Stimulated activated CD8-positive, alpha-beta memory T cell treated with anti-CD3 and anti-CD28 coated beads, Interleukin-15, amount 100 ng/mL, for 48 hours (primary cell): Measurements from ENCODE around the gene YPEL2.
"Not testable (repeated sequence)": the region's sequence is repeated elsewhere in the genome, so short reads cannot be mapped to it uniquely, and the experiment has no call there.

Experiments used
- DNase-seq, 2 donors: peaks; one replicate each; pipeline ENCODE4 v3.0.0-alpha.2; 2020; ENCODE audit warnings: low read depth in 2 of 2

Gene YPEL2, protein sequence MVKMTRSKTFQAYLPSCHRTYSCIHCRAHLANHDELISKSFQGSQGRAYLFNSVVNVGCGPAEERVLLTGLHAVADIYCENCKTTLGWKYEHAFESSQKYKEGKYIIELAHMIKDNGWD

DNA sequence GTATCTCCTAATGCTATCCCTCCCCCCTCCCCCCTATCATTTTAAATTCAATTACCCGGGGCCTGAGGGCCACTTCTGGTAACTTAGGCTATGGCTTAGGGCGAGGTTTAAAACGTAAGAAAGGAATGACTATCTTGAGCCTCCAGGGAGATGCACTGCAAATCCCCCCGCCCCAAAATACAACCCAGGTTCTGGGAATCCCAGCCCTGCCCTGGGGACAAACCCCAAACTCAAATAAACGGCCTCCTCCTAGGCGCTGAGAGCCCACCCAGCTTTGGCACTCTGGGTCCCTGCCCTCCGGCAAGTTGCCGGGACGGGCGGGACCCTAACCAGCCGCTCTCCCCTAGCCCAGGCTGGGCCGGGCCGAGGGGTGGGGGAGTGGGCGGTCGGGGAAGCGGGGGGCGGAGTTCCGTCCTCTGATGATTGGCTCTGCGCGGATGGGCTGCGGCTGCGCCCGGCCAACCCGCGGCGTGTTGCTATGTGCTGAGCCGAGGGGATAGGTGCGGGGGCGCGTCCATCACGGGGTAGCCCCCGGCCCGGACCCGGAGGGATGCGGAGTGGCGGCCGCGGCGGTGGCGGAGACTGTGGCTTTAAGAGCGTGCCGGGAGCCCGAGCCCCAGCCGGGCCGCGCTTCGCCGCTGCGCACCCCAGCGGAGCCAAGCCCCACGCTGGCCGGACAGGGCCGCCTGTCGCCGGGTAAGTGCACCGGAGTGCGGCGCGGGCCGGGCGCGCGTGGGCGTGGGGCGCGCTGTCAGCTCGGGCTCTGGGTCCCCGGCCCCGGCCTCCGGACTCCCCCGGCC, at the start of gene YPEL2:
TSS of gene YPEL2 (plus strand) at position 527 of the 800 bp plus-strand sequence. CDS start 21,755 bp downstream, outside the sequence.
- DNase-seq = peak; percentile 82 to 86

DNA sequence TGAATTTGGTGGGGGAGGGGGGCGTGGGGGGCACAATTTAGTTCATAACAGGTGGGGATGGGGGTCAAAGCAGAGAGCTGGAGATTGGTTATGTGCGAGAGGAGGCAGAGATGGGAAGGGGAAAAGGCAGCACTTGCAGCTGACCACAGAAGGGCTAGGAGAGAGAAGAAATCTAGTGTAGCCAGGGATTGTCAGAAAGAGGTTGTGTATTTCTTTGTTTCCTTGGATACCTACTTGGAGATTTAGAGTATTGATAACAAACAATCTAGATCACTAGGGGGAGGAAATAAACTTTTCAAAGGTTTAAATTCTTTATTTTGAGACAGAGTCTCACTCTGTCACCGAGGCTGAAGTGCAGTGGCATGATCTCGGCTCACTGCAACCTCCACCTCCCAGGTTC, 47.1 kb upstream of the YPEL2 start:
- no peak for DNase-seq

DNA sequence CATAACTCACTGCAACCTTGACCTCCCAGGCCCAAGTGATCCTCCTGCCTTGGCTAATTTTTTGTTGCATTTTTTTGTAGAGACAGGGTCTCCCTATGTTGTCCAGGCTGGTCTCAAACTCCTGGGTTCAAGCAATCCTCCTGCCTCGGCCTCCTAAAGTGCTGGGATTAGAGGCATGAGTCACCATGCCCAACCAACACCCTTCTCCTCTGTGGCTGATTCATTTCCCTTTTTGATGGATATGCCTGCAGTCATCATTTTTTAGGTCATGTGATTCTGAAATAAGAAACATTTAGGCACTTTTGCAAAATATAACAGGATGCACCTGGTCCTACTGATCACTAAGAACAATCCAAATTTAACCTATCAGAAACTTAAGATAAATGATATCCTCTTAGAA, 44.0 kb upstream of the YPEL2 start:
- no peak for DNase-seq

DNA sequence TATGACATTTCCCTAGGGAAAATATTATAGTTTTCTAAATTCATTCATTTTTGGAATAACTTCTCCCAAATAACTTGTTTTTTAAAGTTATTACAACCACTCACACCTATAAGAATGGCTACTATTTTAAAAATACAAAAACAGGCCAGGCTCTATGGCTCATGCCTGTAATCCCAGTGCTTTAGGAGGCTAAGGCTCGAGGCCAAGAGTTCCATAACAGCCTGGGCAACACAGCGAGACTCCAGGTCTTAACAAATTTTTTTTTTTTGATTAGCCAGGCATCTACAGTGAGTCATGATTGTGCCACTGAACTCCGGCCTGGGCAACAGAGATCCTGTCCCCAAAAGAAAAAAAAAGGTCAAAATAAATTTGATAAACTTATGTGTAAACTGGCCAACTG, 43.6 kb upstream of the YPEL2 start:
- no peak for DNase-seq

DNA sequence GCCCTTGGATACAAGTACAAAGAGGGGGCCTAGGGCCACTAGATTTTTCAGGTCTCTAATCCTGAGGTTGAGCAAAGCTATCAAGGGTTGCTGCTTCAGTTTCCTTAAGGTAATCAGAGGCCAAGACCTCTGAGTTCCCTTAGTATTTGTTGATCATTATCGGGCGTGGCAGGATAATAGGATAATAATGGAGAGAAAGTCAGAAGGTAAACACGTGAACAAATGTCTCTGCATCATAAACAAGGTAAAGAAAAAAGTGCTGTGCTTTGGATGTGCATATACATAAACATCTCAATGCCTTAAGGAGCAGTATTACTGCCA, 41.5 kb upstream of the YPEL2 start:
- no peak for DNase-seq

DNA sequence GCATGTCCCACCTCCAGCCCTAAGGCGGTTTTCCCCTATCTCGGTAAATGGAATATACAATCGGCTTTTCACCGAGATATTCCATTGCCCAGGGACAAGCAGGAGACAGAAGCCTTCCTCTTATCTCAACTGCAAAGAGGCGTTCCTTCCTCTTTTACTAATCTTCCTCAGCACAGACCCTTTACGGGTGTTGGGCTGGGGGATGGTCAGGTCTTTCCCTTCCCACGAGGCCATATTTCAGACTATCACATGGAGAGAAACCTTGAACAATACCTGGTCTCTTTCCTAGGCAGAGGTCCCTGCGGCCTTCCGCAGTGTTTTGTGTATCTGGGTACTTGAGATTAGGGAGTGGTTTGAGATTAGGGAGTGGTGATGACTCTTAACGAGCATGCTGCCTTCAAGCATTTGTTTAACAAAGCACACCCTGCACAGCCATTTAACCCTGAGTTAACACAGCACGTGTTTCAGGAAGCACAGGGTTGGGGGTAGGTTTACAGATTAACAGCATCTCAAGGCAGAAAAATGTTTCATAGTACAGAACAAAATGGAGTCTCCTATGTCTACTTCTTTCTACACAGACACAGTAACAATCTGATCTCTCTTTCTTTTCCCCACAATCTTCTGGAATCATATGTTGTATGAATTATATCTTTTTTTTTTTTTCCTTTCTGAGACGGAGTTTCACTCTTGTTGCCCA, 41.0 kb upstream of the YPEL2 start:
- DNase-seq = not testable (repeated sequence)

DNA sequence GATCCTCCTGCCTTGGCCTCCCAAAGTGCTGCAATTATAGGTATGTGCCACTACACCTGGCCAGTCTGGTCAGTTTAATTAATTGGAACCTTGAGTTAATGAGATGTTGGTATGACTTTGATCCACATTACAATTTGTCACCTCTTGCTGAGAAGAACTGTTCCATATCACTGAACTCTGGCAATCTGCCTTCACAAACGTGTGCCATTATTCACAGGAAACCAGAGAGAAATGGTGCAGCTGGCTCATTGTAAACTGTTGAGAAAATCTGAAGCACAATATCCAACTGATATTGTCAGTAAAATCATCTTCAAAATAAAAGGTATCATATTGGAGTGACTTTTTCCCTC, 39.3 kb upstream of the YPEL2 start:
- no peak for DNase-seq

DNA sequence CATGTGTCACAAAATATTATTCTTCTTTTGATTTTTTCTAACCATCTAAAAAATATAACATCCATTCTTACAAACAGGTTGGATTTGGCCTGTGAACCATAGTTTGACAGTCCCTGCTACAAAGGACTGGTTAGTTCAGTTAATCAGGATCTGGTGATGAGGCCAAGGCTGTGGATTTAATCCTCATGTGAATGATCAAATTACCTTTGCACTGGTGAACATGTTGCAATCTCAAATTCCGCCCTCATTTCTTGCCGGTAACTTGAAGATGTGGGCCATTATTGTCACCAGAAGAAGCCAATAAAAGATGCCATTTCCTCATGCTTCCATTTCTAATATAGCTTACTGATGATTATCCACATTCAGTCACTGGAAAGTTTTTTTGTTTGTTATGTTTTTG, 35.3 kb upstream of the YPEL2 start:
- no peak for DNase-seq

DNA sequence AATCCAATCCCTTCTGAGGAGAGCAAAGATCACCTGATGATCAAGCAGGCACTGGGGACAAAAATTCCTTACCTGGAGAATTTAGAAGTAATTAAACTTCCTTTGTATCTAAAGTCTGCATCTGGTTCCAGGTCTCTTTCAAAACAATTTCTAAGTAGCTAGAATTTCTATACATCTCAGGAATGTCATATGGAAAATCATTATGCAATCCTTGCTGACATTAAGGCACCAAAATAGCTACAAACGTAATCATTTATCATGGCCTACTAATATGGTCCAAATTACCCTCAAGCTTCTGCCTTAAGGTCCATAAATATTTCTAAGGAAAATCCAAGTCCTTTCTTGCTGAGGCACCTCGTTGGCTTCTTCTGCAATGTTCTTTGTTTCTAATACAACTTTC, 32.9 kb upstream of the YPEL2 start:
- no peak for DNase-seq

DNA sequence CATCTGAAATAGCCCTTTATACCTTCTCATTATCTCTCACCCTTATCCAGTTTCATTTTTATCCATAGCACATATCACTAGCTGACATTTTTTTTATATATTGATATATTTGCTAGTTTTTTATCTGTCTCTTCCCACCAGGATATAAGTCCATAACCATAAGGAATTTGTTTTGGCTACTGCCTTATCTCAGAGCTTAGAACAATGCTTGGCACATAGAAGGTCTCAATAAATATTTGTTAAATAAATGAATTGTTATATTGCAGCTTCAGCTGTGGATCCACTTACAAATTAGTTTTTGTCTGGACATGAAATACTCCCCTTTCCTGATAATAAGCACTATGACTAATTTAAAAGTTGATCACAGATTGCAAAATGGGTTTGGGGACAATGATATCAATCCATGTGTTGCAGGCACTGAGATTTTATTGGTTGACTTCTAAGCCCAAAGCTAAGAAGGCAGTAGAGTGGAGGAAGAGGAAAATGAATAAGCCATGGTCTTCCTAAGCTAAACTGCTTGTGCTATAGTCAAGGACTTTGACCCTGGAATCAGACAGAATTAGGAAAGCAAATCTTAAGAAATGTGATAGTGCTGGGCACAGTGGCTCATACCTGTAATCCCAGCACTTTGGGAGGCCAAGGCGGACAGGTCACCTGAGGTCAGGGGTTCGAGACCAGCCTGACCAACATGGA, 31.9 kb upstream of the YPEL2 start:
- DNase-seq = no peak

DNA sequence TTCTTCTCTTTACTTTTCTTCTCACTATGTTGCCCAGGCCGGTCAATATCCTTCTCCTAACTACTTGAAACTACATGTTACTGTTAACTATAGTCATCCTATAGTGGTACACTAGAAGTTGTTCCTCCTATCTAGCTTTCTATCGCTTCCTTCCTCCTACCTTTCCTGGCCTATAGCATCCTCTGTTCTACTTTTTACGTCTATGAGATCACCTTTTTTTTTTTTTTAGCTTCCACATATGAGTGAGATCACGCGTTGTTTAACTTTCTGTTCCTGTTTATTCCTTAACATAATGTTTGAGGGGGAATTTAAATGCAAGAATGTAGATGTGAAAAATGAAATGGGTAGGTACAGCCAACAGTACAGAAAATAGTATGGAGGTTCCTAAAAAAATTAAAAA, 30.5 kb upstream of the YPEL2 start:
- DNase-seq = no peak

DNA sequence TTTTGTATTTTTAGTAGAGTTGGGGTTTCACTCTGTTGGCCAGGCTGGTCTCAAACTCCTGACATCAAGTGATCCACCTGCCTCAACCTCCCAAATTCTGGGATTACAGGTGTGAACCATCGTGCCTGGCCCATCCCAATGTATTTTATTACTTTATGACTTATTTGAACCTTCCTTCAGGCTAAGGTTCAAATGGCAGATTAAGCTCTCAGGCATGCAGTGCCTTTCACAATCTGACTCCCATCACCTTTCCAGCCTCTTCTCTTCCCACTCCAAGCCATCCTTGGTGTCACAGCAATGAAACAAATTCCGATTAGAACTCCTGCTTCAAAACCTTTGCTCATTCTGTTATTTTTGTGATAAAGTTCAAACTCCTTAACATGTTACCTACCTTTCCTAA, 26.6 kb upstream of the YPEL2 start:
- no peak for DNase-seq

DNA sequence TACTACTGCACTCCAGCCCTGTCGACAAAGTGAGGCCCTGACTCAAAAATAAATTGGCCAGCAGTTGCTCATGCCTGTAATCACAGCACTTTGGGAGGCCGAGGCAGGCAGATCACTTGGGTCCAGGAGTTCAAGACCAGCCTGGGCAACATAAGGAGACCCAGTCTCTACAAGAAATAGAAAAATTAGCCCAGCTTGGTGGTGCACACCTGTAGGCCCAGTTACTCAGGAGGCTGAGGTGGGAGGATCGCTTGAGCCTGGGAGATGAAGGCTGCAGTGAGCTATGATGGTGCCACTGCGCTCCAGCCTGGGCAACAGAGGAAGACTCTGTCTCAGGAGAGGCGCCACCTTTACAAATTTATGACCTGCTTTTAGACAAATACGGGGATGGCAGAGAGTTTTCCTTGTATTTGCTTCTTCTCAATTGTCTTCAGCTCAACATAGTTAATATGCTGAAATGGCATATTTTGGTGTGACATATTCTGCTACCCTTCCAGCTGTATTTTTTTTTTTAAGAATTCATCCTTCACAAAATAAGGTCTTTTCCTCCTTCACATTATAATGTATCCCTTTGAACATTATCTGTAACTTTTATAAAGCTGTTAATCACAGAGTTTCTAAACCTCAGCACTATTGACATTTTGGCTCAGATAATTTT, 21.1 kb upstream of the YPEL2 start:
- DNase-seq = no peak

DNA sequence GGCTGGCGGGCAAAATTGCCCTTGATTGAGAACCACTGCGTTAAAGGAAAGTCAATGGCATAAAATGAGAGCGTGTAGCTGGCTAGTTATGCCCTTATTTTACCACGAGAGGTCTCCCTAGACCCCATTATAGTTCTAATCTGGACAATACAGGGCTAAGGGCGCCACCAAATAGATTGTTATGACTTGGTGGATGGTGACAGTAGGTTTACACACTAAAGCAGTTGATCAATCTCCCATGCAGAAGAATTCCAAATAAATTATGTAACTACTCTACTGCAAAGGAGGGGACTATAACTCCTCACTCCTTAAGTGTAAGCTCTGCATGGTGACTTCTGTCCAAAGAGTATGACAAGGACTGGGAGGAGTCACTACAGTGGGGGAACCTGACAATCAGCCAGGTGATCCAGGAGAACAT, 20.4 kb upstream of the YPEL2 start:
- DNase-seq = no peak

DNA sequence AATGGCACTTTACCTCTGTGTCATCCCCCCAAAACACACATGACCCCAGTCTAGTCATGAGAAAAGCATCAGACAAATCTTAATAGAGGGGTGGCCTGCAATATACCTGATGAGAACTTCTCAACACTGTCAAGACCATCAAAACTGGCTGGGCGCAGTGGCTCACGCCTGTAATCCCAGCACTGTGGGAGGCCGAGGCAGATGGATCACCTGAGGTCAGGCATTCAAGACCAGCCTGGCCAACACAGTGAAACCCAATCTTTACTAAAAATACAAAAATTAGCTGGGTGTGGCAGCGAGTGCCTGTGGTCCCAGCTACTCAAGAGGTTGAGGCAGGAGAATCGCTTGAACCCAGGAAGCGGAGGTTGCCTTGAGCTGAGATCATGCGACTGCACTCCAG, 19.9 kb upstream of the YPEL2 start:
- DNase-seq = not testable (repeated sequence)

DNA sequence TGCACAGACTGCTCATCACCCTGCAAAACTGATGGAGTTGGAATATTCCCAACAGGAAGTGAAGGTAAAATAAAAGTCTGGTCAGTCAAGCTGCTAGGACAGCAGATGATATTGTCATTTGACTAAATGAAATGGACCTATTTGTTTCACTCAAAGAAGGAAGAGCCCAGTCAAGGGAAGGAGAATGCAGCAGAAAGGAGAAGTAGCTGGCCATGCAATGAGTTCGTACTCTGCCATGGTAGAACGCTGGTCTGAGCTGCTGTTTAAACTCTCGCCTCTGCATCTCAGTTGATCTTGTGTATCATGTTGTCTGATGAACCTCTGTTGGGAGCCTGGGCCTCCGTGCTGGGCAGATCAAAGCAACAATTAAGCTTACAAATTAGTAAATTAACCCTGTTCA, 15.6 kb upstream of the YPEL2 start:
- DNase-seq = no peak

DNA sequence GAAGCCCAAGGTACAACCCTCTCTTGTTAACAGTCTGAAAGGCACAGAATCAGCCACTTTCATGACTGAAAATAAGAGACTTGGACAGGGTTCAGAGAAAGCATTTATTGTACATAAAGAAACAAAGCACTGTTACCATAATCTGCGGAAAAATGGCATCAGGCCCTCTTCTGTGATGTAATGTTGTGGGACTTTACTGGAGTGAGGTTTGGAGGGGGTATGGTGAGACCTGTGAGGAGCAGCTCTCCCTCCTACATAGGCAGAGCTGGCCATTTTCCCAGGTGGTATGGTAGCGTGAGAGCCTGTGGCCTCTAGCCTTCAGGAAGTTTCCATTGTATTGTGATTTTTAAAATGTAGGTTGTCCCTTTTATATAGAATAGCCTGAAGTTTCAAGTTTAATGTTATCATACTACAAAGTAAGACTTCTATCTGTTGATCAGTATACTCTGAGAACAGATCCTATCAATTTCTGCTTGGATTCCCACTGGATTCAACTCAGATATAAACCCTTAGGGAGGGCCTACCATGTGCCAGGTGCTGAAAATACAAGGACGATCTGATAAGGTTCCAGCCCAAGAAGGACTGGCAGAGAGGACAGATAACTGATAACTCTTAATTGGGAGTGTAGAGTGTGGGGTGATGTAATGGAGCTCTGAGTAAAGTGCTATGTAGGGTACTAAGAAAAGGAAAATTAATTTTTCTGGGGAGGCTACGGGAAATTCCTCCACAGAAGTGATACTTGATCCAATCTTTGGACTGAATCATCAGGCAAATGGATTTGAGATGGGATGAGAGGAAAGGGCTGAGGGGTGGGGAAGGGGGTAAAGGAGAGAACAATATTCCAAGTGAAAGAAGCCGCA, 4.1 kb upstream of the YPEL2 start:
- no peak for DNase-seq

DNA sequence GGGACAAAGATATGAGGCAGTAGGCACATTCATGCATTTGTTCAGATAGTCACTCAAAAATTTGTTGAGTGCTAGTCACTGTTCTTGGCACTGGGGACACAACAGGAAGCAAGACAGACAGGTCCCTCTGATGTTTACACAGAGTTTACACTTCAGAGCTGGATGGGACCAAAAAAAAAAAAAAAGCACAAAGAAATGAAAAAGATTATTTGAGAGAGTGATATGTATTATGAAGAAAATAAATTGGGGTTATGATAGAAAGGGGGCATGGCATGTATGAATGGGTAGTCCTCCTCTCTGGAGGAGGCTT, 3.5 kb upstream of the YPEL2 start:
- DNase-seq = no peak

DNA sequence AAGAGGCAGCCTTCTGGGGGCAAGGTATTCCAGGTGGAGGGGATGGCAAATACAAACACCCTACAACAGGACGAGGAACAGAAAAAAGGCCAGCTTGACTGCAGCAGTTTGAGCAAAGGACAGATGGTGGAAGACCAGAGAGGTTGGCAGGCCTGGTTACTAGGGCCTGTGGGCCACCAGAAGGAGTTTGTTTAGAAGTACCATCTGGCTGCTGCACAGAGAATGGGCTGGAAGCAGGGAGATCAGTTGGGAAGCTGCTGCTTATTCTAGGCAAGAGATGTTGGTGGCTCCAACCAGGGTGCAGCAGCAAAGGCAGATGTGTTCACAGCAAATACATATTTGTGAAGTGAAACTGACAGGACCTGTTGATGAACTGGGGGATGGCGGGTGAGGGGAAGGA, 2.9 kb upstream of the YPEL2 start:
- no peak for DNase-seq

DNA sequence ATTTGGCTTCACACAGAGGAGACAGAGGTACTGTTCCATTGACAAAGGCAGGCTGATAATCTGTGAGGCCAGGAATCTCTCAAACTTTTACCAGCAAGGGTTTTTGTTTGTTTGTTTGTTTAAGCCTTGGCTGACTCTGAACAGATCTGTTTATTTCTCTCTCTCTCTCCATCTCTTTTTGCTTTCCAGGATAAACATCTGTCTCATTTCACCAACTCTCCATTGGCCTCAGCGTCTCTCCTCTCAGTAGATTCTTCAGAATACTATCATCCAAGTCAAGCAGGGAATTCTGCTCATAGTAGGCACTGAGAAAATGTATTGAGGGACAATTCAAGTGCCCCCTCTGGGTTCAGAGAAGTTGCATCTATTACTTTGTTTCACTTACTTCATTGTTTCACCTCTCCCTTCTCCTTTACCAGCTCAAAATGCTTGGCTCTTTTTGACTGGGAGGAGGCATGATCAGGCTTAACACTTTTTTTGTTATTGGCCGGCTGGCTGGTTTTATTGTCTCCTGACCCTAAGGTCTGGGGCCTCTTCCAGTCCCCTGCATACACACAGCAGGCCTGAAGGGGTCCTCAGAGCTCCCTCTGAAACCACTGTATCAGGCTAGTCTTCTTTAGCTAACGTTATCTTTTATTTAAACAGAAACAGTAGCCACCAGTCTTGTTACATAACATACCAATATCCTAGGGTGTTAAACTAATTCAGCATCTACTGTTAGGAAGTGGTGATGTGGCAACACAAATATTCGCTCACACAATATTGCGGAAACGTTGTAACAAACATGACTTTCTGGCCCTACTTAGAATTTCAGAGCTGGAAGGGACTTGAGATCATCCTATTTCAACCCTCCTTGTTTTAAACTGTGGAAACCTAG, 2.0 kb upstream of the YPEL2 start:
- peak in 1 of 2 donors; percentile 26 for DNase-seq
